ENCODE results near the gene FGF21.
"Not testable (repeated sequence)": the region's sequence is repeated elsewhere in the genome, so short reads cannot be mapped to it uniquely, and the experiment has no call there.

The FGF21 gene

DNA sequence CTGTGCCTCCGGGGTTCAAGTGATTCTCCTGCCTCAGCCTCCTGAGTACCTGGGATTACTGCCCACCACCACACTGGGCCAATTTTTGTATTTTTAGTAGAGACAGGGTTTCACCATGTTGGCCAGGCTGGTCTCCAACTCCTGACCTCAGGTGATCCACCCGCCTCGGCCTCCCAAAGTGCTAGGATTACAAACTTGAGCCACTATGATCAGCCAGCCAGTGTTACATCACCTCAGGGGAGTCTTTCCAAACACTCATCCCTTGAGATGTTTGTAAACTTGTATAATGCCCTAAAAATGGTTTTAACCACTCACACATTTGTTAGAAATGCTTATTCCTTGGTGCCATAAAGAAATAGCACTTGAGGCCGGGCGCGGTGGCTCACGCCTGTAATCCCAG, 31.1 kb downstream of the FGF21 start:
- not testable (repeated sequence) for FAIRE-seq; DNase-seq (ENCODE audit: low spot score)

DNA sequence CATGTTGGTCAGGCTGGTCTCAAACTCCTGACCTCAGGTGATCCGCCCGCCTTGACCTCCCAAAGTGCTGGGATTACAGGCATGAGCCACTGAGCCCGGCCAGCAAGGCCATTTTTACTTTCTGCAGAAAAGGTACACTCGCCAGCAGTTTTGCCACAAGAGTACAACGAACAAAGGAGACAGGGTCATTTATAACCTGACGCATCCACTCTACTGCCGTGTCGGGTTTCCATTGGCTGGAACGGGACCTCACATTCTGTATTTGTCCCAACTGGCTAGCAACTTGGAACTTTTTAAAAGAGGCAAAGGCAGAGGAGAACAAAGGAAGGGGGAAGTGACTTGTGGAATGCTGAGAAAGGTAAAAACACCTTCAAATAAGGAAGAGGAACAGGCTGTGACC, 32.0 kb downstream of the FGF21 start:
- not testable (repeated sequence) for FAIRE-seq; DNase-seq (ENCODE audit: low spot score)

- DNase-seq (ENCODE audit: low spot score), result no peak
- no peak for FAIRE-seq
Measured at GRCh38 chr19:48793271-48793670, 37.9 kb downstream of the FGF21 start.

DNA sequence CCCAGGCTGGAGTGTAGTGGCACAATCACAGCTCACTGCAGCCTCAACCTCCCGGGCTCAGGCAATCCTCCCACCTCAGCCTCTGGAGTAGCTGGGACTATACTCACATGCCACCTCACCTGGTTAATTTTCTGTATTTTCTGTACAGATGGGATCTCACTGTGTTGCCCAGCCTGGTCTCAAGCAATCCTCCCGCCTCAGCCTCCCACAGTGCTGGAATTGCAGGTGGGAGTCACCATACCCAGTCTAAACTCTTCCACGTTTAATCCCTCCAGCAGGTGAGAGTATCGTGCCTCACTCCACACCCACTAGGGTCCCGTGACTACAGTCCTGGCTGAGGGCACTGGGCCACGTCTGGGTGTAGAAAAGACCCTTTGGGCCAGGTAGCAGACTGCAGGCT, 39.0 kb downstream of the FGF21 start:
- FAIRE-seq (no peak), DNase-seq (ENCODE audit: low spot score) (no peak)

GRCh38 chr19:48795055-48795684, 39.8 kb downstream of the FGF21 start:
- DNase-seq (ENCODE audit: low spot score) (peak; percentile 85), FAIRE-seq (peak; percentile 75)

DNA sequence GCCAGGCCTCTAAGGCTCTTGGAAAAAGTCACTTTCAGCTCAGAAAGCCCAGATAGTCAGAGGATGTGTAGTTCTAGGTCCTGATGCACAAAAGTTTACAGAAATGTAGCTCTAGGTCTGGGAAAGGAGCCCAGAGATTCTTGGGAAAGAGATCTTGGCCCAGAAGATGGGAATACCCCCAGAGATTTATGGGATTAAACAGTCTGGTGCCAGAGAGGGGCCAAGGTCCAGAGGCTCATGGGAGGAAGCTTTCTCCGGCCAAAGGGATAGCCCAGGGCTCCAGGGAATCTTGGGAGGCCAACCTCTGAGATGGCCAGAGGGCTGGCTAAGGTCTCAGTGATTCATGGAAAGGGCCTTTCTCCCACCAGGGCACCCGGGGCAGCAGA, 40.4 kb downstream of the FGF21 start:
- FAIRE-seq, result no peak
- DNase-seq (ENCODE audit: low spot score), result no peak

DNA sequence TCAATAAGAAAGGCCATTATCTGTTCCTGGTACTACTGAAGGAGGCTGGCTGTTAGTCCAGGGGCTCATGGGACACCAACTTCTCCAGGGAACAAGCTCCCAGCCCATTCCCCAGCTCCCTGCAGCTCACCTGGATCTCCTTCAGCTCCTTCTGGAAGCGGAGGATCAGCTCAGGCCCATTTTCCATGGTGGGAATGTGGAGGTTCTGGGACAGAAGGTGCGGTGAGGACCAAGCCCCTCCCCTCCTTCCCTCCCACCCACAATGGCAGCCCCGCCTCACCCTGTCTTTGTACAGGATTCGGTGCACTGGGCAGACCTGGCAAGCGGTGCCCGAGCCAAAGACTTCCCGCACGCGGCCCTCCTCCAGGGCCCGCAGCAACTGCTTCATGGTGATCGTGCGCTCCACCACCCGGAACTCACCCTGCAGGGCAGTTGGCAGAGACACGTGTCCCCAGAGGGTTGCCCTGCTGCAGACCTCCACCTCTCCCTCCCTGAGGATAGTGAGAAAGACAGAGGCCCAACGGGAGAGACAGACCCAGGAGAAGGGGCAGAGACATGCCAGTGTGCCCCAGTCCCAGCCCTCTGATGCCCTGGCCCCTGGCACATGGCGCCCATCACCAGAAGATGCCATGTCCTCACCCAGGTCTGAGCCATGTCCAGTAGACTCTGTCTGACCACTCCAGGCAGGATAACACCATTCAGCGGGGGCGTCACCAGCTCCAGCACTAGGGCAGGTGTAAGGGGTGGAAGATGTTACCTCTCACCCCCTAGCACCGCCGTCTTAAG, 41.2 kb downstream of the FGF21 start:
- no peak for DNase-seq (ENCODE audit: low spot score)
- FAIRE-seq, result no peak

GRCh38 chr19:48797103-48797502, 41.8 kb downstream of the FGF21 start:
- DNase-seq (ENCODE audit: low spot score), result no peak
- FAIRE-seq, result no peak

DNA sequence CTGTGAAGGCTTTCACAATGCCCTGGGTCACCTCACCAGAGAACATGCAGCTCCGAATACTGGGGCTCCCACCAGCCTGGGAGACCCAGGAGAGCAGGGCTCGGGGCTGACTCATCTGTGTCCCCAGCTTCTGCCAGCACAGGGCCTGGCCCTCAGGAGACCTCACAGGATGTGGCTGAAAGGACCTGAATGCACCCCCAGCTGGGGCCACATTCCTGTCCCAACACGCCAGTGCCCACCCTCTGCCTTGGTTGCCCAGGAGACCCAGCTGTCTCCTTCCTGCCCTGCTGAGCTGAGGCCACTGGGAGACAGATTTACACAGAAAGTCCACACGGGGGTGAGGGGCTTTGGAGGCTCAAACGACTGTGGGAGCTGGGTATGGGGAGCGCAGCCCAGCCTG, 43.6 kb downstream of the FGF21 start:
- no peak for DNase-seq (ENCODE audit: low spot score)

GRCh38 chr19:48799358-48800300, 44.3 kb downstream of the FGF21 start:
- FAIRE-seq, result no peak
- no peak for DNase-seq (ENCODE audit: low spot score)

More for the DNA sequence above, 43.6 kb downstream of the FGF21 start:
- FAIRE-seq, result no peak

- FAIRE-seq (no peak), DNase-seq (ENCODE audit: low spot score) (no peak)
Measured at GRCh38 chr19:48802623-48803022, 47.3 kb downstream of the FGF21 start.

- DNase-seq (ENCODE audit: low spot score), result no peak
- no peak for FAIRE-seq
Measured at GRCh38 chr19:48804496-48804895, 49.2 kb downstream of the FGF21 start.

- DNase-seq (ENCODE audit: low spot score) (no peak), FAIRE-seq (no peak)
Measured at GRCh38 chr19:48805452-48805851, 50.1 kb downstream of the FGF21 start.

- DNase-seq (ENCODE audit: low spot score) (peak; percentile 8), FAIRE-seq (no peak)
Measured at GRCh38 chr19:48806518-48806817, 51.1 kb downstream of the FGF21 start.

- DNase-seq (ENCODE audit: low spot score), result no peak
Measured at GRCh38 chr19:48806818-48807589, 51.7 kb downstream of the FGF21 start.

DNA sequence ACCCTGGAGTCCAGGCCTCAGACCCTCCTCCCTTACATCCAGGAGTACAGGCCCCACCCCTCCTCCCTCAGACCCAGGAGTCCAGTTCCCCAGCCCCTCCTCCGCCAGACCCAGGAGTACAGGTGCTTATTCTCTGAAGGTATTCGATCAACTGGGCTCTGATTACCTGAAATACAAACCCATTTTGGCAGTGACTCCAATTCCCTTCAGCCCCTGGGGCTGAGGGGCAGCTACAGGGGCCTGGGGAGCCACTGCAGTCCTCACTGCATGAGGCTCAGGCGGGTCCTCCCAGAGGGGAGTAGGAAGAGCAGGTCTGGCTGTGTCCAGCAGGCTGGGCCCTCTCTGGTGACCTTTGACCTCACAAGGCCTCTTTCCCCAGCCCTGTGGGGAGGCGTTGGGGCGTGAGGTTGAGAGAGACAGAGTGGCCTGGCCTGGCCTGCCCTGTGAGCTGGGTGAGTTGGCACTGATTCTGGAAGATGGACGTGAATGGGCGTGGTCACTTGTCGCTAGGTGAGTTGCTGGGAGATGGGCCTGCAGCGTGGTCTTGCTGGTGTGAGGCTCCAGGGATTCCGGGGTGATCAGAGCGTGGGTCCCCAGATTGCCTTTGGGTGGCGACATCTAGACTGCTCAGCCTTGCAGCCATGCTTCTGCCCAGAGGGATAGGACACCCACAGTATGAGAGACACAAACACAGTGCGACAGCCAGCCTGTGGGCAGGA, 52.4 kb downstream of the FGF21 start:
- no peak for FAIRE-seq
- DNase-seq (ENCODE audit: low spot score), result no peak

More at GRCh38 chr19:48806818-48807589, 51.7 kb downstream of the FGF21 start:
- FAIRE-seq, result no peak
